Measurements from ENCODE around the gene C22orf39.

The C22orf39 gene

GRCh38 chr22:19396934-19397733 lies 50.4 kb downstream of the C22orf39 start:
- peak; percentile 86 for DNase-seq

GRCh38 chr22:19396561-19396933 lies 51.0 kb downstream of the C22orf39 start:
- DNase-seq = no peak

- DNase-seq = no peak
Measured at GRCh38 chr22:19395276-19395675, 52.2 kb downstream of the C22orf39 start.

GRCh38 chr22:19394274-19395050 lies 53.0 kb downstream of the C22orf39 start:
- no peak for DNase-seq

GRCh38 chr22:19393704-19394103 lies 53.8 kb downstream of the C22orf39 start:
- DNase-seq = no peak
